Activated gamma-delta T cell (primary cell): ENCODE measurements around the gene MOV10L1.

ENCODE experiments used
- DNase-seq: peaks from one replicate; lab custom pipeline; 2025; lab: John Stamatoyannopoulos, UW

MOV10L1 gene

GRCh38 chr22:50188356-50188755 lies 98.5 kb downstream of the MOV10L1 start:
- no peak for DNase-seq

GRCh38 chr22:50189184-50189848 lies 99.5 kb downstream of the MOV10L1 start:
- DNase-seq = no peak

GRCh38 chr22:50189849-50190181 lies 100.0 kb downstream of the MOV10L1 start:
- no peak for DNase-seq

- peak; percentile 68 for DNase-seq
These were observed 100.6 kb downstream of the MOV10L1 start for GRCh38 chr22:50190182-50190940.

- DNase-seq = no peak
These were observed 101.3 kb downstream of the MOV10L1 start for GRCh38 chr22:50190941-50191741.

GRCh38 chr22:50192436-50193204 lies 102.8 kb downstream of the MOV10L1 start:
- no peak for DNase-seq

GRCh38 chr22:50193621-50194020 lies 103.8 kb downstream of the MOV10L1 start:
- DNase-seq = no peak

GRCh38 chr22:50194037-50194805 lies 104.4 kb downstream of the MOV10L1 start:
- no peak for DNase-seq

GRCh38 chr22:50196256-50196655 lies 106.5 kb downstream of the MOV10L1 start:
- no peak for DNase-seq

- no peak for DNase-seq
These were observed 107.4 kb downstream of the MOV10L1 start for GRCh38 chr22:50197000-50197800.

- no peak for DNase-seq
These were observed 108.2 kb downstream of the MOV10L1 start for GRCh38 chr22:50197856-50198623.

- DNase-seq = no peak
These were observed 108.8 kb downstream of the MOV10L1 start for GRCh38 chr22:50198624-50199017.

GRCh38 chr22:50199251-50199721 lies 109.5 kb downstream of the MOV10L1 start:
- no peak for DNase-seq

GRCh38 chr22:50199829-50200460 lies 110.1 kb downstream of the MOV10L1 start:
- DNase-seq = no peak

- peak; percentile 90 for DNase-seq
These were observed 110.8 kb downstream of the MOV10L1 start, which contains the start of gene SELENOO for GRCh38 chr22:50200461-50201190. Gene SELENOO, plus strand, starts transcription at chr22:50201011. Its CDS starts 26 bp downstream, at chr22:50201037.

GRCh38 chr22:50201191-50202129 lies 111.7 kb downstream of the MOV10L1 start:
- DNase-seq = no peak

- DNase-seq = no peak
These were observed 112.4 kb downstream of the MOV10L1 start for GRCh38 chr22:50202130-50202666.
